Neural progenitor cell (in vitro differentiated cells): ENCODE data around the gene KCNIP1.

Experiments
- EZH2 ChIP-seq: fragments of 200-600 bp; sonication (generic); IDR thresholded peaks from 2 replicates; pipeline ENCODE4 v1.6.1; 2017; ENCODE audit warnings: antibody characterized with exemption, mild to moderate bottlenecking, moderate library complexity
- TF ChIP-seq, protein P1 (sequence below): fragments of 200-600 bp; sonication (generic); IDR thresholded peaks from 2 replicates; pipeline ENCODE4 v1.5.1; 2017; ENCODE audit warnings: antibody characterized with exemption, mild to moderate bottlenecking

DNA sequence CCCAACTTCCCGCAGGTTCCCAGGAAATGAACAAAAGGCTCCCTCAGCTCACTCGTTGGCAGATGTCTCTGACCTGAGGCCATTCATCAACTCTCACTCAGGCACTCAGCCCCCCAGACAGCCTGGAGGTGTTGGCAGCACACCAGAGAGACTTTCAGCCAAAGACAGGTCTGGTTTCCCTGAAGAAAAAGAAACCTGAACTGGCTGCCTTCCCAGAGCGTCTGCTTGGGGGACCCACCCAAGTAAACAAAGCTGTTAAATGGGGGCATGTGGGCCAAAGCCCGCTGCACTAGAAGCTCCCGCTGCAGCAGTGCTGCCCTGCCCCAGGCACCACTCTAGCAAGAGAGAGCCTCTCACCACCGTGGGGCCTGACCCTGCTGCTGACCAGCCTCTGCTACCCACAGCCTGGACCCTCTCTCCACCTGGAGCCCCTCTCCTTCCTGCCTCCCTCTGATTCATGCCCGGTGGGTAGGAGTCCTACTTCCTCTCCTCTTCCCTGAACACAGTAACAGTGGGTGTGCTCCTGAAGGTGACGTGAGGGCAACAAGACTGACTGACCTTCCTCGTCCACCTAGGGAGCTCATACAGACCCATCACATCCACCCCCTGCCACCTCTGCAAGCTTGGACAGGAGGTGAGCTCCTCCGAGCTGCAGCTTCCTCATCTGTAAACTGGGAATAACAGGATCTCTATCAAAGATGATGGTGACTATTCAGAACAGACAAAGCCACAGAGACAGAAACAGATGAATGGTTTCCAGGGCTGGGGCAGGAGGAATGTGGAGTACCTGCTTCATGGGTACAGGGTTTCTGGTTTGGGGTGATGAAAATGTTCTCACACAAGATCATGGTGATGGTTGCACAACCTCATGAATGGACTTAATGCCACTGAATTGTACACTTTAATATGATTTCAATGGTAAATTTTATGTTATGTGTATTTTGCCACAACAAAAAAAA is 248.7 kb downstream of the KCNIP1 start:
- TF ChIP-seq, protein P1, sequence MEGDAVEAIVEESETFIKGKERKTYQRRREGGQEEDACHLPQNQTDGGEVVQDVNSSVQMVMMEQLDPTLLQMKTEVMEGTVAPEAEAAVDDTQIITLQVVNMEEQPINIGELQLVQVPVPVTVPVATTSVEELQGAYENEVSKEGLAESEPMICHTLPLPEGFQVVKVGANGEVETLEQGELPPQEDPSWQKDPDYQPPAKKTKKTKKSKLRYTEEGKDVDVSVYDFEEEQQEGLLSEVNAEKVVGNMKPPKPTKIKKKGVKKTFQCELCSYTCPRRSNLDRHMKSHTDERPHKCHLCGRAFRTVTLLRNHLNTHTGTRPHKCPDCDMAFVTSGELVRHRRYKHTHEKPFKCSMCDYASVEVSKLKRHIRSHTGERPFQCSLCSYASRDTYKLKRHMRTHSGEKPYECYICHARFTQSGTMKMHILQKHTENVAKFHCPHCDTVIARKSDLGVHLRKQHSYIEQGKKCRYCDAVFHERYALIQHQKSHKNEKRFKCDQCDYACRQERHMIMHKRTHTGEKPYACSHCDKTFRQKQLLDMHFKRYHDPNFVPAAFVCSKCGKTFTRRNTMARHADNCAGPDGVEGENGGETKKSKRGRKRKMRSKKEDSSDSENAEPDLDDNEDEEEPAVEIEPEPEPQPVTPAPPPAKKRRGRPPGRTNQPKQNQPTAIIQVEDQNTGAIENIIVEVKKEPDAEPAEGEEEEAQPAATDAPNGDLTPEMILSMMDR = no peak
- TF ChIP-seq EZH2 = no peak
